ENCODE results near the gene NTN4. TPM values are rescaled to one million over a fixed set of nuclear protein-coding genes. Genes with fewer than 3 reads are reported as not detected.
"Not testable (repeated sequence)": the region's sequence is repeated elsewhere in the genome, so short reads cannot be mapped to it uniquely, and the experiment has no call there.

NTN4 gene
- total RNA-seq, 4 donors from 2014 or later = 30.8 to 50.6 (median 32.2) TPM

DNA sequence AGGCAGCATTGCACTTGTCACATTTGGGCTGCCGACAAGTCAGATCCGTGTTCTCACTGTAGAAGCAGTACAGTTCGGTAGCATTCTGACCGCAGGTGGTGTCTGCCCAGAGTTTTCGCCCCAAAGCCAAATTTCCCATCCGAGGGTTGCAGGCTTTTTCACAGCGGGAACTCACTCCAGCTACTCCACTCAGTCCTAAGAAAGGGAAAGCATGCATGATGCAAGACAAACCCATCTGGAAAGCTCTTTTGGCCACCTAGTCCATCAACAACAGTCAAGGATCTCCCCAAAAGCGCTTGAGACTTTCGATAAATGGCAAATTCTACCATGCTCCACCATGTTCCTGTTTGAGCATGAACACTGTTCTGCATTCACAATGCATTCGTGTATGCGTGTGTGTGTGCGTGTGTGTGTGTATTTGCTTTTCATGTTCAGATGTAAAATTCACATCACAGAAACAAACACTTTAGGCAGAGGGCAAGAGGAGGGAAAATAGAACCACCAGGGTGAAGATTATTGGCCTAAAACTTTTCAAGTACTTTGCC is 3.2 kb downstream of the NTN4 start:
- TF ChIP-seq POLR2A (IDR thresholded peaks at IDR 0.05) = no peak
- TF ChIP-seq EP300 (IDR thresholded peaks at IDR 0.05) = no peak
- TF ChIP-seq, protein P1, sequence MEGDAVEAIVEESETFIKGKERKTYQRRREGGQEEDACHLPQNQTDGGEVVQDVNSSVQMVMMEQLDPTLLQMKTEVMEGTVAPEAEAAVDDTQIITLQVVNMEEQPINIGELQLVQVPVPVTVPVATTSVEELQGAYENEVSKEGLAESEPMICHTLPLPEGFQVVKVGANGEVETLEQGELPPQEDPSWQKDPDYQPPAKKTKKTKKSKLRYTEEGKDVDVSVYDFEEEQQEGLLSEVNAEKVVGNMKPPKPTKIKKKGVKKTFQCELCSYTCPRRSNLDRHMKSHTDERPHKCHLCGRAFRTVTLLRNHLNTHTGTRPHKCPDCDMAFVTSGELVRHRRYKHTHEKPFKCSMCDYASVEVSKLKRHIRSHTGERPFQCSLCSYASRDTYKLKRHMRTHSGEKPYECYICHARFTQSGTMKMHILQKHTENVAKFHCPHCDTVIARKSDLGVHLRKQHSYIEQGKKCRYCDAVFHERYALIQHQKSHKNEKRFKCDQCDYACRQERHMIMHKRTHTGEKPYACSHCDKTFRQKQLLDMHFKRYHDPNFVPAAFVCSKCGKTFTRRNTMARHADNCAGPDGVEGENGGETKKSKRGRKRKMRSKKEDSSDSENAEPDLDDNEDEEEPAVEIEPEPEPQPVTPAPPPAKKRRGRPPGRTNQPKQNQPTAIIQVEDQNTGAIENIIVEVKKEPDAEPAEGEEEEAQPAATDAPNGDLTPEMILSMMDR (IDR thresholded peaks at IDR 0.05) = no peak
- Histone ChIP-seq H3K4me1 (peaks cover 0 to 56% (median 8%) of the 10 kb centered on the region in 4 donors), H3K4me3 (no peak overlapping the region), H3K27ac (no peak overlapping the region), H3K27me3 (no peaks in the 10 kb centered on the region), H3K36me3 (no peaks in the 10 kb centered on the region), H3K9me3 (no peaks in the 10 kb centered on the region)
- 86 to 96% methylated on average over 12 of the region's 12 CpGs for WGBS, 2 donors
- no peak for DNase-seq (ENCODE audit: low spot score in 2 of 2)

DNA sequence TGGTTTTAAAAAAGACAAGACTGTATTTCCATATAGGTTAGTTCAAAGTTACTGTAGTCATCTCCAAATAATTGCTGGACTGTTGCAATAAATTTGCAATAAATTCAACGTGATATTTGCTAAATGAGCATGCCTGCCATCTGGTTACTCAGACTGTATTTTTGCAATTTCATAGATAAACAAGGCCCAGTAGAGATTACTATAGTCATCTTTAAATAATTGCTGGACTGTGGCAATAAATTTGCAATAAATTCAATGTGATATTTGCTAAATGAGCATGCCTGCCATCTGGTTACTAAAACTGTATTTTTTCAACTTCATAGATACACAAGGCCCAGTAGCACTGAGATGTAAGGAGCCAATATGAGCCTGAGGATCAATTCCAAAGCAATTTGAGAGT is 5.6 kb downstream of the NTN4 start:
- Histone ChIP-seq H3K27me3 (no peaks in the 10 kb centered on the region), H3K4me1 (peaks cover 0 to 51% (median 8%) of the 10 kb centered on the region in 4 donors), H3K27ac (no peak overlapping the region), H3K36me3 (no peaks in the 10 kb centered on the region), H3K4me3 (no peak overlapping the region), H3K9me3 (no peaks in the 10 kb centered on the region)
- DNase-seq (ENCODE audit: low spot score in 2 of 2) = no peak
- no peak for TF ChIP-seq POLR2A (IDR thresholded peaks at IDR 0.05)
- no peak for TF ChIP-seq EP300 (IDR thresholded peaks at IDR 0.05)
- TF ChIP-seq, protein P1 (IDR thresholded peaks at IDR 0.05) = no peak
- 67 to 68% methylated on average over 1 of the region's 1 CpG for WGBS, 2 donors

DNA sequence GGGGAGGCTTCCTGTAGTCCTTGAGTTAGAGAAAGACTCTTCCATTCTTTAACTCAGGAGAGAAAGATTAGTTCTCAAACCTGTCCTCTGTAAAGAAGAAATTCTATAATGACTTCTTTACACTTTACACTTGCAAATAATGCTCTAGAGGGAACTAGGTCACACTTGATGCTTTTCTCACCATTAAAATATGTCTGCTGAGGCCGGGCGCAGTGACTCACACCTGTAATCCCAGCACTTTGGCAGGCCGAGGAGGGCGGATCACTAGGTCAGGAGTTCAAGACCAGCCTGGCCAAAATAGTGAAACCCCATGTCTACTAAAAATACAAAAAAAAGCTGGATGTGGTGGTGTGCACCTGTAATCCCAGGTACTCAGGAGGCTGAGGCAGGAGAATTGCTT is 6.3 kb downstream of the NTN4 start:
- Histone ChIP-seq H3K4me1 (peaks cover 0 to 45% (median 4%) of the 10 kb centered on the region in 4 donors), H3K36me3 (no peaks in the 10 kb centered on the region), H3K9me3 (no peaks in the 10 kb centered on the region), H3K27me3 (no peaks in the 10 kb centered on the region), H3K4me3 (no peak overlapping the region), H3K27ac (no peak overlapping the region)
- TF ChIP-seq EP300 (IDR thresholded peaks at IDR 0.05) (no peak), POLR2A (IDR thresholded peaks at IDR 0.05) (no peak)
- TF ChIP-seq, protein P1 (IDR thresholded peaks at IDR 0.05) = no peak
- no peak for DNase-seq (ENCODE audit: low spot score in 2 of 2)
- 77 to 82% methylated on average over 4 of the region's 4 CpGs for WGBS, 2 donors

DNA sequence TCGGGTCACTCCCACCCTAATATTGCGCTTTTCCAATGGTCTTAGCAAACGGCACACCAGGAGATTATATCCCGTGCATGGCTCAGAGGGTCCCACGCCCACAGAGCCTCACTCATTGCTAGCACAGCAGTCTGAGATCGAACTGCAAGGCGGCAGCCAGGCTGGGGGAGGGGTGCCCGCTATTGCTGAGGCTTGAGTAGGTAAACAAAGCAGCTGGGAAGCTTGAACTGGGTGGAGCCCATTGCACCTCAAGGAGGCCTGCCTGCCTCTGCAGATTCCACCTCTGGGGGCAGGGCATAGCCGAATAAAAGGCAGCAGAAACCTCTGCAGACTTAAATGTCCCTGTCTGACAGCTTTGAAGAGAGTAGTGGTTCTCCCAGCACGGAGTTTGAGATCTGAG is 15.1 kb downstream of the NTN4 start:
- not testable (repeated sequence) for H3K4me1 ChIP-seq; H3K27me3 ChIP-seq; H3K27ac ChIP-seq; H3K4me3 ChIP-seq; DNase-seq (ENCODE audit: low spot score in 2 of 2)
- WGBS, 2 donors = 81 to 88% methylated on average over 10 of the region's 10 CpGs
- H3K36me3 ChIP-seq = peaks cover 0 to 17% (median 0%) of the 10 kb centered on the region in 3 donors
- peaks cover 0 to 19% (median 0%) of the 10 kb centered on the region in 4 donors for H3K9me3 ChIP-seq

DNA sequence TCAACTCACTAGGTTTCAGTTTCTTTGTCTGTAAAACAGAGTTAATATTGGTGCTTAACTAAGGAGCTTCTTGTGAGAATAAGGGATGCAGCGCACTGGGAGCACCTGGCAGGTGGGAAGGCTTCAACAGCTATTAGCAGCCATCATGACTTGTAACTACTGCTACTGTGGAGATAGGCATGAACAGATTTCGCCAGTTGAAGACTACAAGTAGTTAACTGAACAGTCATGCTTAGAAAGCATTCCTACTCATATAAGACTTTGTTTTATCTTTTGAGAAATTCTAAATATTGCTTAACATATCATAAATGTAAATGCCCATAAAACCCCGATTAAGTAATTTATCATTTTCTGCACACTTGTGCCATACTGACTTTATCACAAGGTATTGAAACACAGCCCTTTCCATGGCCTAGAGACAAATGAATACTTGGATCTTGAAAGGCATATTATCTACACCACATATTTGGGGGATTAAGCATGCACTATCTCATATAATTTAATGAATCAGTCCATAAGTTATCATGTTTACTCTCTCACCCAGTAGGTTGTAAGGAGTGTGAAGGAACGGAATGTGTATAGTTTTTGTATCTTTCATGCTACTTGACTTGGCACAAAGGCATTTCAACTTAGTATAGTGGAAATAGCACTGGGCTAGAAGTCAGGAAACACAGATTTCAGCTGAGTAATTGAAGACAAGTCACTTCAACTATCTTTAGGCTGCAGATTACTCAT is 16.1 kb downstream of the NTN4 start:
- no peak for TF ChIP-seq EP300 (IDR thresholded peaks at IDR 0.05)
- TF ChIP-seq POLR2A (IDR thresholded peaks at IDR 0.05) = no peak
- TF ChIP-seq, protein P1 (IDR thresholded peaks at IDR 0.05) = no peak
- Histone ChIP-seq H3K36me3 (peaks cover 0 to 17% (median 0%) of the 10 kb centered on the region in 3 donors), H3K4me1 (no peaks in the 10 kb centered on the region), H3K9me3 (peaks cover 0 to 19% (median 0%) of the 10 kb centered on the region in 4 donors), H3K27me3 (no peaks in the 10 kb centered on the region), H3K27ac (no peak overlapping the region), H3K4me3 (no peak overlapping the region)
- WGBS, 2 donors = 94 to 97% methylated on average over 4 of the region's 4 CpGs
- no peak for DNase-seq (ENCODE audit: low spot score in 2 of 2)
